Measurements from ENCODE around the gene CIAO2A. TPM values are rescaled to one million over a fixed set of nuclear protein-coding genes. Genes with fewer than 3 reads are reported as not detected.

The CIAO2A gene
- total and polyA plus RNA-seq, 2 donors from 2014 or later = 41.6 to 92.4 TPM

GRCh38 chr15:64029633-64030032, 64.0 kb downstream of the CIAO2A start:
- TF ChIP-seq CTCF (IDR thresholded peaks at IDR 0.05; ENCODE audit: borderline replicate concordance, extremely low read depth, insufficient read depth) = no peak
- Histone ChIP-seq H3K4me1 (ENCODE audit: control insufficient read depth in 2 of 3, insufficient read depth in 2 of 3, low read depth in 1 of 3, low read length in 3 of 3) (no peaks in the 10 kb centered on the region), H3K27ac (ENCODE audit: low read depth in 2 of 2, low read length in 2 of 2) (no peak overlapping the region), H3K9ac (ENCODE audit: low read length in 3 of 3) (no peak overlapping the region), H3K4me3 (ENCODE audit: low read length in 3 of 3) (no peak overlapping the region), H3K27me3 (ENCODE audit: control insufficient read depth, insufficient read depth, low read length) (no peaks in the 10 kb centered on the region), H3K9me3 (ENCODE audit: control insufficient read depth in 2 of 3, insufficient read depth in 1 of 3, low read length in 3 of 3) (no peaks in the 10 kb centered on the region), H3K36me3 (ENCODE audit: control insufficient read depth in 2 of 3, insufficient read depth in 3 of 3, low read length in 3 of 3) (no peaks in the 10 kb centered on the region)
- no peak for DNase-seq
- intact Hi-C loops (cut with DNase I) = loop anchor here (10.0 kb wide), 1 partner anchor 75 kb away; no protein-coding TSS in a partner anchor
- no peak for FAIRE-seq

GRCh38 chr15:64029110-64029509, 64.5 kb downstream of the CIAO2A start:
- no peaks in the 10 kb centered on the region for H3K9me3 ChIP-seq (ENCODE audit: control insufficient read depth in 2 of 3, insufficient read depth in 1 of 3, low read length in 3 of 3)
- FAIRE-seq (no peak), DNase-seq (no peak)
- H3K27me3 ChIP-seq (ENCODE audit: control insufficient read depth, insufficient read depth, low read length) = no peaks in the 10 kb centered on the region
- intact Hi-C loops (cut with DNase I) = no loop called here
- no peak overlapping the region for H3K4me3 ChIP-seq (ENCODE audit: low read length in 3 of 3)
- H3K36me3 ChIP-seq (ENCODE audit: control insufficient read depth in 2 of 3, insufficient read depth in 3 of 3, low read length in 3 of 3) = no peaks in the 10 kb centered on the region
- H3K4me1 ChIP-seq (ENCODE audit: control insufficient read depth in 2 of 3, insufficient read depth in 2 of 3, low read depth in 1 of 3, low read length in 3 of 3) = no peaks in the 10 kb centered on the region
- H3K9ac ChIP-seq (ENCODE audit: low read length in 3 of 3) = no peak overlapping the region
- no peak for TF ChIP-seq CTCF (IDR thresholded peaks at IDR 0.05; ENCODE audit: borderline replicate concordance, extremely low read depth, insufficient read depth)
- H3K27ac ChIP-seq (ENCODE audit: low read depth in 2 of 2, low read length in 2 of 2) = no peak overlapping the region

GRCh38 chr15:64026591-64026990, 67.0 kb downstream of the CIAO2A start:
- DNase-seq (no peak), FAIRE-seq (no peak)
- no peaks in the 10 kb centered on the region for H3K27me3 ChIP-seq (ENCODE audit: control insufficient read depth, insufficient read depth, low read length)
- no peak overlapping the region for H3K4me3 ChIP-seq (ENCODE audit: low read length in 3 of 3)
- H3K4me1 ChIP-seq (ENCODE audit: control insufficient read depth in 2 of 3, insufficient read depth in 2 of 3, low read depth in 1 of 3, low read length in 3 of 3) = no peaks in the 10 kb centered on the region
- no peak overlapping the region for H3K9ac ChIP-seq (ENCODE audit: low read length in 3 of 3)
- intact Hi-C loops (cut with DNase I) = no loop called here
- no peak for TF ChIP-seq CTCF (IDR thresholded peaks at IDR 0.05; ENCODE audit: borderline replicate concordance, extremely low read depth, insufficient read depth)
- no peaks in the 10 kb centered on the region for H3K9me3 ChIP-seq (ENCODE audit: control insufficient read depth in 2 of 3, insufficient read depth in 1 of 3, low read length in 3 of 3)
- no peak overlapping the region for H3K27ac ChIP-seq (ENCODE audit: low read depth in 2 of 2, low read length in 2 of 2)
- no peaks in the 10 kb centered on the region for H3K36me3 ChIP-seq (ENCODE audit: control insufficient read depth in 2 of 3, insufficient read depth in 3 of 3, low read length in 3 of 3)

Measured in kidney (tissue), 14 donors.